Stimulated activated CD8-positive, alpha-beta memory T cell treated with anti-CD3 and anti-CD28 coated beads, Interleukin-4, amount 100 ng/mL, for 48 hours (primary cell): ENCODE measurements around the gene LRRC46.

Source experiments
- DNase-seq: peaks from one replicate; pipeline ENCODE4 v3.0.0-alpha.2; 2020

LRRC46 gene

GRCh38 chr17:47879028-47879585 is 47.6 kb downstream of the LRRC46 start:
- peak; percentile 33 for DNase-seq

- DNase-seq: no peak
These were observed 48.4 kb downstream of the LRRC46 start for GRCh38 chr17:47879776-47880454.

DNA sequence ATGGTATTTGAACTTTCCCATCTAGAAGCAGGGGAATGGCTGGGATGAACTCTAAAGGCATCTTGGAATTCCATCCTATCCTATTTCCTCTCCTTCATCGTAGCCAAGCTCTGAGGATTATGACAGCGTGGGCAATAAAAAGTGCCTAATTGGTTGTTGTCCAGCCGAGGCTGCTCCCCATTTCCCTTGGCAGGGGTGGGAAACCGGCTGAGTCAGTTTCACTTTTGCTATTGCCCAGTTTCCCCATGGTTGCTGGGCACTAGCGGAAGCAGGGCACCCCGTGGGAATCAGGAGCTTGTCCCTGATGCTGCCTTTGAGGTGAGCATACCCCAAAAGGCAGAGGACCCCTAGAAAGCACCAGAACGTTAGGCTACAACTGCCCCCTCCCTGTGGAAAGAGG is 50.8 kb downstream of the LRRC46 start:
- DNase-seq: no peak

GRCh38 chr17:47882695-47883588 is 51.5 kb downstream of the LRRC46 start:
- DNase-seq: no peak

DNA sequence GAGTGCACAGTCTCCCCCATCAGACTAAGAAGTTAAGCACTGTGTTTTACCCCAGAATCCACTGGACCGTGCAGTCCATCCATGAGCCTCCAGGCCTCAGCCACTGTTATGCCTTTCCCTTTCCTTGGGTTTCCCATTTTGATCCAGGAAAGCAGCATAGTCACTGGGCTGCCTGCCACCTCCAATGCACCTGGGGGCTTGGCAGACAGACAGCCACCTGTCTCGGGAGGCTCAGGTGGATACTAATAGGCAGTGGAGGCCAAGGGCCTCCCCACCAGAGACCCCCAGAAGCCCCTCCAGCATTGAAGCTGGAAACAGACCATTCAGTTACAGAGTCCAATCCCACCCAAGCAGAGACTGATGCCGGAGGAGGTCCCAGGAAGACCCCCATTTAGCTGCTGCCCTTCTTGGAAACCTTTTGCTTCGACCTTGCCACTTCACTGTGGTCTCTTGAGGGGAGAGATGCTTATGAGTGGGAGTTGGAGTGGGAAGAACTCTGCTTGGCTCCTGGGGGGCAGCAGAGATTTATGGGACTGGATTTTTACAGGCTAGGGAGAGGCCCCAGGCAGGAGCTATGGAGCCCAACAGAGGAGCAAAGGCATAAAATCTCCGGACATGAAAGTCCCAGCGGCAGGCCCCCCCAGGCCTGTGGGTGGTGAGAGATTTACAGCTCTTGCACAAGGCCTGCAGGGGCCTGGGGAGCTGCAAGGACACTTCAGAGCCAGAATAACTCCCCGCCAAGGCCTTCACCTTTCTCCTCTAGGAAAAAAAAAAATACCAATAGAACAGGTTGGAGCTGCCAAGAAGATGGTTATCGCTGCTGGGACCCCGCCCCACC is 52.3 kb downstream of the LRRC46 start:
- DNase-seq: no peak

DNA sequence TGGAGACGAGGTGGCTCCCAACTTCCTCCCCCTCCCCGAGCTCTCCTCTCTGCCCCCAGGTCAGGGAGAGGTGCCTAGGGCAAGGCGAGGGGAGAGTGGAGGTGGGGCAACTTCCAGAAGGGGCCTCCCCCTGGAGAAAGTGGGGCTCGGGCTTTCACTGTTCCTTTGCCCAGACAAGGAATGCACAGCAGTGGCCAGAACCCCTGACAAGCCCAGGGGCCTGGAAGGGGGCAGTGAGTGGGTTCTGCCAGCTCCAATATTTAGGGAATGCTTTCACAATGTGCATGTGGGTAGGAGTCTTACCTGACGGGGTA is 52.9 kb downstream of the LRRC46 start:
- no peak for DNase-seq

- DNase-seq: no peak
These were observed 53.6 kb downstream of the LRRC46 start for GRCh38 chr17:47884905-47885730.
